LNCAP (cell line): Measurements from ENCODE around the gene PTGER2.
A peak's percentile ranks its signal among the peaks of the same experiment; 100 is the strongest.

Experiments
- TF ChIP-seq, protein P1 (sequence below): fragments of 450-650 bp; IDR thresholded peaks from 2 replicates; pipeline ENCODE4 v1.5.1; 2017; ENCODE audit warnings: mild to moderate bottlenecking

Gene PTGER2

DNA sequence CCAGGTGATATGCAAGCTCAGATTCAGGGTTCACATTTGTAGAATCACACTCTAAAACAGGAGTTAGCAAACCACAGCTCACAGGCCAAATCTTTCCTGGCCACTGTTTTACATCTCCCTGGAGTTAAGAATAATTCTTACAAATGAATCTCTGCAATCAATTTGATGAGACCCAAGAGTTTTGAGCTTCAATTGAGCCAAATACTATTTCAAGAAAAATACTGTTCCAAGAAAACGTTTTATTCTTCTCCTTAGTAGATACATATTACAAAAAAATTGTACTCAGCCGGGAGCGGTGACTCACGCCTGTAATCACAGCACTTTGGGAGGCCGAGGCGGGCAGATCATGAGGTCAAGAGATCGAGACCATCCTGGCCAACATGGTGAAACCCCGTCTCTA, 44.1 kb upstream of the PTGER2 start:
- TF ChIP-seq, protein P1, sequence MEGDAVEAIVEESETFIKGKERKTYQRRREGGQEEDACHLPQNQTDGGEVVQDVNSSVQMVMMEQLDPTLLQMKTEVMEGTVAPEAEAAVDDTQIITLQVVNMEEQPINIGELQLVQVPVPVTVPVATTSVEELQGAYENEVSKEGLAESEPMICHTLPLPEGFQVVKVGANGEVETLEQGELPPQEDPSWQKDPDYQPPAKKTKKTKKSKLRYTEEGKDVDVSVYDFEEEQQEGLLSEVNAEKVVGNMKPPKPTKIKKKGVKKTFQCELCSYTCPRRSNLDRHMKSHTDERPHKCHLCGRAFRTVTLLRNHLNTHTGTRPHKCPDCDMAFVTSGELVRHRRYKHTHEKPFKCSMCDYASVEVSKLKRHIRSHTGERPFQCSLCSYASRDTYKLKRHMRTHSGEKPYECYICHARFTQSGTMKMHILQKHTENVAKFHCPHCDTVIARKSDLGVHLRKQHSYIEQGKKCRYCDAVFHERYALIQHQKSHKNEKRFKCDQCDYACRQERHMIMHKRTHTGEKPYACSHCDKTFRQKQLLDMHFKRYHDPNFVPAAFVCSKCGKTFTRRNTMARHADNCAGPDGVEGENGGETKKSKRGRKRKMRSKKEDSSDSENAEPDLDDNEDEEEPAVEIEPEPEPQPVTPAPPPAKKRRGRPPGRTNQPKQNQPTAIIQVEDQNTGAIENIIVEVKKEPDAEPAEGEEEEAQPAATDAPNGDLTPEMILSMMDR = no peak

DNA sequence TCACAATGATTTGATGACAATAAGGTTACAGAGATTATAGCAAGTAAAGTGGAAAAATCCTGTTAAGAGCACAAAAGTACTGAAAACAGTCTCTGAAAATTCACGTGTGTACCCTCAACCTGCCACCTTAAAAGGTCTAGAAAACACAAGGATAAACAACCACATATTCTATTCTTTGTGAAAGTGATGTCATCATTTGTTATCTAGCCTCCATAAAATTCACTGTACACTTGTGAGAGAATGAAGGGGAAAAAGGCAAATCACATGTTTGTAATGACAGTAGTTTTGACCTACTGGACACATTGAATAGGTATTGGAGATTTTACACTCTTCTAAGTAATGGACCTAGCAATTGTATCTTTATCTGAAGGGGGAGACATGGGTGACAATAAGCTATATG, 42.6 kb upstream of the PTGER2 start:
- TF ChIP-seq, protein P1 = no peak

DNA sequence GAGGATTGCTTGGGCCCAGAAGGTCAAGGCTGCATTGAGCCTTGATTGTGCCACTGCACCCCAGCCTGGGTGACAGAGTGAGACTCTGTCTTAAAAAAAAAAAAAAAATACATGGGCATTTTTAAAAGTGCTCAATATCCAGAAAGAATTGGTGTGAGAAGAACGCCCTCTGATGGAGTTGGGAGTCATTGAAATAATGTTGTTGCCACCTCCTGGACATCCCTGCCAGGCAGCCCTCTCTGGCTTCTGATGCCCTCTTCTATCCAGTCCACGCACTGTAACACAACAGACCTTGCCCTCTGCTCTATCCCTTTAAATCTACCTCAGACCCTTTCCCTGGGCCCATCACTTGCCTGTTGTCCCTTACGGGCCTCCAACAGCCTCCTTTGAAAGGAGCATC, 41.7 kb upstream of the PTGER2 start:
- TF ChIP-seq, protein P1 = peak; percentile 51

DNA sequence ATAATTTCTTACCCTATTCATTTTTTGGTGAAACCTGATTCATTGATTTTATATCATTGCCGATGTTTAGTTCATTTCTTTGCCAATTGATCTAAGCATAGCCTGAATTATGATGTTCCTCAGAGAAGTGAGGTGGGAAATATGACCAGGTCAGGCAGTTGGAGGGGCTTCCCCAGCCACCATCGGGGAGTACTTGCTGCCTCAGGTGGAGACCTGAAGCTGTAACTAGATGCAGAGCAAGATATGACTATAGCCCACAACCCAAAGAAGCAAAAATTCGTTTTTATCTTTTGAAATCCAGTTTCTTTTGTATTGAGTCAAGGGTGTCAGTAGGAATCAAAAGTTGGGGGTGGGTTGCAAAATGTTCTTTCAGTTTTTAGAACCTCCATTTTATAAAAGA, 38.7 kb upstream of the PTGER2 start:
- TF ChIP-seq, protein P1 = no peak

DNA sequence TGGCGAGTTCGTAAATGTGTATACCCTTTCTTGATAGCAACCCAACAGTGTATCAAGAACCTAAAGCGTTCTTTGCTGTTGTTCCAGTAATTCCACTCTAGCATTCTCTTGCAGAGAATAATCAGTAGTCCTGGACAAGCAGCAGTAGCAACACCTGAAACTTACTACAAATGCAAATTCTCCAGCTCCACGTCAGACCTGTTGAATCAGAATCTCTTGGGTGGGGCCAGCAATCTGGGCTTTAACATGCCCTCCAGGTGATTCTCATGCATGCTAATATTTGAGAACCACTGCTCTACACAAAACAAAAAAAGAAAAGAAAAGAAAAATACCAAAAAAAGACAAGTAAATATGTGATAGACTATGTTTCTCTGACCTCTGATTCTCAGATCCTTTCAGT, 36.6 kb upstream of the PTGER2 start:
- TF ChIP-seq, protein P1 = no peak

DNA sequence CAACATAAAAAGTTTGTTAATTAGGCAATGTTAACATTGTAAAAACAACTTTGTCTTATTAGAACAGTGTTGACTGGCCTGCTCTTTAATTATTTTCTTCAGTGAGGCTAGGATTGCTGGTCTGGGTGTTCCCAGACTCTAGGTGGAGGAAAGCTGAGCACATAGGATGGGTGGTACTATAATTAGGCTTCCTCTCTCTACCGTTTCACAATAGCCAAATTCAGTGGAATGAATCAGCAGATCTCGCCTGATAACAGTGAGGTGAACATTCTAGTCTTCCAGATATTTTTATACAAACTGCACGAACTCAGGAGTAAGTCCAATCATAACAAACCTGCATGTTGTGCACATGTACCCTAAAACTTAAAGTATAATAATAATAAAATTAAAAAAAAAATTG, 34.7 kb upstream of the PTGER2 start:
- TF ChIP-seq, protein P1 = no peak

DNA sequence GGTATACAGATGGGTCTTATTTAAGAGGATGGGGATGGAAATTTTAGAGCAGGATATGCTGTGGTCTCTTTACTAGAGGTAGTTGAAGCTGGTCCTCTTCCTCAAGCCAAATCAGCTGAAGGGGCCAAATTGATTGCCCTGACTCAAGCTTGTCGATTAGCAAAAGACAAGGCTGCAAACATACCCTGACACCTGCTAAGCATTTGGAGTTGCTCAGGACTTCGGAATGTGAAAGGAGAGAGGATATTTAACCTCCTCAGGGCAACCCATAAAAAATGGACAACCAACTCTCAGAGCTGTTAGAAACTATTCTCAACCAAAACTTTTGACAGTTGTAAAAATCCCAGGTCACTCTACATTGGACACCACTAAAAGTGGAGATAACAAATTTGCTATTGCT, 31.0 kb upstream of the PTGER2 start:
- TF ChIP-seq, protein P1 = no peak
